Adrenal gland (tissue), 12 donors: Measurements from ENCODE around the gene MOCS3. TPM values are rescaled to one million over a fixed set of nuclear protein-coding genes. Genes with fewer than 3 reads are reported as not detected.

Source experiments
- DNase-seq, 7 donors: peaks; one replicate each; pipeline ENCODE4 v3.0.0-alpha.2; 2019 to 2020
- H3K27ac ChIP-seq, 5 donors: fragments of 200-600 bp; sonication (generic) in 4 of 5; 1 replicate in 3 of 5; 2 replicates in 2 of 5; pipeline versions ENCODE4 v1.5.1 to v1.8.0; 2016 to 2020; ENCODE audit warnings: mild to moderate bottlenecking in 1 of 5
- H3K27me3 ChIP-seq: fragments of 200-600 bp; 2 replicates; pipeline ENCODE4 v1.8.0; 2021
- H3K36me3 ChIP-seq, 2 donors: fragments of 200-600 bp; replicated peaks in 1 of 2; 1 replicate in 1 of 2; 2 replicates in 1 of 2; pipeline versions ENCODE4 v1.5.1 to v1.8.0; 2018 to 2022
- H3K4me1 ChIP-seq, 2 donors: fragments of 200-600 bp; replicated peaks in 1 of 2; 1 replicate in 1 of 2; 2 replicates in 1 of 2; pipeline versions ENCODE4 v1.5.1 to v1.8.0; 2018 to 2021
- H3K4me3 ChIP-seq, 4 donors: fragments of 200-600 bp; sonication (generic) in 3 of 4; one replicate each; pipeline ENCODE4 v1.5.1; 2016 to 2018
- H3K9me3 ChIP-seq, 3 donors: fragments of 200-600 bp; sonication (generic) in 1 of 3; replicated peaks in 1 of 3; 1 replicate in 2 of 3; 2 replicates in 1 of 3; pipeline versions ENCODE4 v1.5.1 to v1.8.0; 2016 to 2021
- CTCF ChIP-seq, 6 experiments: fragments of 450-650 bp in 4 of 6; fragments of 200-600 bp in 2 of 6; sonication (generic) in 1 of 6; IDR thresholded peaks; 1 replicate in 5 of 6; 2 replicates in 1 of 6; pipeline versions ENCODE4 v1.5.1 to v1.8.0; 2016 to 2021; ENCODE audit warnings: antibody characterized with exemption in 6 of 6, mild to moderate bottlenecking in 2 of 6, moderate library complexity in 1 of 6
- POLR2A ChIP-seq, 2 donors: fragments of 450-650 bp; IDR thresholded peaks; one replicate each; pipeline ENCODE4 v1.6.1; 2017; ENCODE audit warnings: antibody characterized with exemption in 2 of 2, mild to moderate bottlenecking in 2 of 2, moderate library complexity in 1 of 2
- WGBS, 4 donors: extraction: QIAGEN DNeasy Blood & Tissue Kit in 2 of 4; methylation state at CpG; one replicate each; pipeline versions ENCODE4 v1.1.5 to v1.1.7; 2013 to 2017; 5-methylcytosine and 5-hydroxymethylcytosine counted together
- intact Hi-C, 2 donors: fragments of 100-400 bp; cut with DNase I; formaldehyde crosslinking; loops; one replicate each; pipeline versions ENCODE4 v1.14.1 to v1.15.0; 2022 to 2023
- polyA plus RNA-seq, 3 donors: library from polyadenylated mRNA; stranded (reverse); fragments of 200-250 nt in 2 of 3; fragments of 350-450 nt in 1 of 3; fragmentation: Illumina TruSeq in 1 of 3; extraction: RNeasy Lipid Tissue Mini Kit (QIAGEN cat#74804) in 1 of 3; gene quantifications; one replicate each; pipeline ENCODE4 v1.2.3, GENCODE V29; 2013 to 2014
- total RNA-seq, 9 donors: library from RNA; depleted of rRNA in 4 of 9; stranded (reverse); fragments of >200 nt in 4 of 9; fragments of 120-200 nt in 1 of 9; fragmentation: NEBNext Ultra II Directional in 1 of 9; extraction: Animal tissue kit (Norgen Biotek cat#: 25700) in 1 of 9; gene quantifications; one replicate each; pipeline versions ENCODE4 v1.1.0 to v1.2.4, GENCODE V29; 2013 to 2023
- donor health status: healthy with polysubstance abuse.
- donor health status: Bipolar disorder and iron deficiency.
- donor health status: DM: yes; HTN: yes; CAD: no.
- donor health status: DM: no; HTN: no; CAD: no.
- donor health status: DM: no; HTN: no; CAD: no.
- donor health status: DM: yes; HTN: yes; CAD: no.

Gene MOCS3
- total and polyA plus RNA-seq, 12 donors = 1.0 to 7.5 (median 5.7) TPM

- DNase-seq = peak; percentile 91 to 97 (median 92)
- no peaks in the 10 kb centered on the region for H3K9me3 ChIP-seq
- peaks cover 3 to 39% of the 10 kb centered on the region in 2 donors for H3K4me1 ChIP-seq
- H3K4me3 ChIP-seq = peak within 1 kb of the TSS in 3 of 4 donors; percentile 67 to 81 (median 78)
- peak; percentile 45 to 87 (median 72) for TF ChIP-seq CTCF (IDR thresholded peaks at IDR 0.05)
- peak; percentile 84 to 92 for TF ChIP-seq POLR2A (IDR thresholded peaks at IDR 0.05)
- intact Hi-C loops = loop anchor here in 1 of 2 donors (10.0 kb wide), 1 partner anchor 117 kb away; no protein-coding TSS in a partner anchor
- no peaks in the 10 kb centered on the region for H3K27me3 ChIP-seq
- WGBS, 4 donors = 0 to 1% (median 0%) methylated on average over 1 to 58 of the region's 58 CpGs
- peak within 1 kb of the TSS; percentile 91 to 99 (median 98) for H3K27ac ChIP-seq
- H3K36me3 ChIP-seq = peaks cover 0 to 29% of the 10 kb centered on the region in 2 donors
Observed at GRCh38 chr20:50931306-50932015, 27.2 kb upstream of the MOCS3 start, which contains the start of gene ADNP. Gene ADNP (minus strand): TSS chr20:50931437. CDS start chr20:50903996, 27,441 bp downstream.

- 31 to 50% (median 44%) methylated on average over 6 of the region's 6 CpGs for WGBS, 4 donors
- H3K27ac ChIP-seq = peak overlapping the region; percentile 91 to 99 (median 98)
- H3K27me3 ChIP-seq = no peaks in the 10 kb centered on the region
- no peak for TF ChIP-seq CTCF (IDR thresholded peaks at IDR 0.05)
- TF ChIP-seq POLR2A (IDR thresholded peaks at IDR 0.05) = no peak
- no peaks in the 10 kb centered on the region for H3K9me3 ChIP-seq
- peaks cover 0 to 29% of the 10 kb centered on the region in 2 donors for H3K36me3 ChIP-seq
- H3K4me3 ChIP-seq = peak overlapping the region in 2 of 4 donors; percentile 59 to 78
- H3K4me1 ChIP-seq = peaks cover 3 to 33% of the 10 kb centered on the region in 2 donors
- no peak for DNase-seq
- intact Hi-C loops = loop anchor here in 1 of 2 donors (10.0 kb wide), 1 partner anchor 117 kb away; no protein-coding TSS in a partner anchor
Observed at GRCh38 chr20:50932016-50932485, 26.6 kb upstream of the MOCS3 start.

GRCh38 chr20:50932691-50933280 lies 25.8 kb upstream of the MOCS3 start:
- Histone ChIP-seq H3K27ac (no peak overlapping the region), H3K9me3 (no peaks in the 10 kb centered on the region), H3K27me3 (no peaks in the 10 kb centered on the region), H3K4me3 (no peak overlapping the region), H3K4me1 (peaks cover 3 to 25% of the 10 kb centered on the region in 2 donors), H3K36me3 (peaks cover 0 to 30% of the 10 kb centered on the region in 2 donors)
- DNase-seq = no peak
- TF ChIP-seq POLR2A (IDR thresholded peaks at IDR 0.05) (no peak), CTCF (IDR thresholded peaks at IDR 0.05) (no peak)
- WGBS, 4 donors = 57 to 77% (median 74%) methylated on average over 1 of the region's 1 CpG
- intact Hi-C loops = loop anchor here in 1 of 2 donors (10.0 kb wide), 1 partner anchor 118 kb away; no protein-coding TSS in a partner anchor

- DNase-seq = no peak
- Histone ChIP-seq H3K27ac (no peak overlapping the region), H3K36me3 (peaks cover 0 to 37% of the 10 kb centered on the region in 2 donors), H3K4me1 (peaks cover 3 to 17% of the 10 kb centered on the region in 2 donors), H3K4me3 (no peak overlapping the region), H3K9me3 (no peaks in the 10 kb centered on the region), H3K27me3 (no peaks in the 10 kb centered on the region)
- TF ChIP-seq POLR2A (IDR thresholded peaks at IDR 0.05) = no peak
- no peak for TF ChIP-seq CTCF (IDR thresholded peaks at IDR 0.05)
- WGBS, 4 donors = 87 to 97% (median 94%) methylated on average over 1 of the region's 1 CpG
- intact Hi-C loops = loop anchor here in 1 of 2 donors (10.0 kb wide), 1 partner anchor 119 kb away; no protein-coding TSS in a partner anchor
Observed at GRCh38 chr20:50933589-50933988, 25.0 kb upstream of the MOCS3 start.
